NB4 (cell line): ENCODE measurements around the gene CRIM1.

ENCODE experiments used
- CTCF ChIP-seq: IDR thresholded peaks from one replicate; pipeline ENCODE4 v1.5.1; 2012; ENCODE audit warnings: low read depth, low read length
- POLR2A ChIP-seq: IDR thresholded peaks from 2 replicates; pipeline ENCODE4 v1.6.1; 2011; ENCODE audit warnings: mild to moderate bottlenecking; ENCODE audit not compliant: insufficient read length; ENCODE audit errors: extremely low read depth

- no peak for TF ChIP-seq CTCF
- TF ChIP-seq POLR2A: no peak
These were observed 85.6 kb downstream of the CRIM1 start for GRCh38 chr2:36441065-36441625.
